ENCODE results near the gene GRK2. TPM values are rescaled to one million over a fixed set of nuclear protein-coding genes. Genes with fewer than 3 reads are reported as not detected.
"Not testable (repeated sequence)": the region's sequence is repeated elsewhere in the genome, so short reads cannot be mapped to it uniquely, and the experiment has no call there.

GRK2 gene
- total RNA-seq, 1 experiment from 2014 or later = 92.6 TPM

GRCh38 chr11:67230886-67231285 is 35.4 kb upstream of the GRK2 start:
- Histone ChIP-seq H3K9me3 (ENCODE audit: low read depth, low read length, poor library complexity, severe bottlenecking) (no peaks in the 10 kb centered on the region), H3K36me3 (ENCODE audit: insufficient read depth, low read length, poor library complexity, severe bottlenecking) (peaks cover 52% of the 10 kb centered on the region), H3K4me3 (ENCODE audit: low read depth, low read length, poor library complexity, severe bottlenecking) (no peak overlapping the region), H3K27me3 (replicated peaks; ENCODE audit: insufficient read depth, low read depth, low read length, poor library complexity) (no peaks in the 10 kb centered on the region), H3K4me1 (ENCODE audit: insufficient read depth, low read length, poor library complexity, severe bottlenecking) (no peaks in the 10 kb centered on the region), H3K27ac (ENCODE audit: low read depth, low read length, poor library complexity, severe bottlenecking) (no peak overlapping the region)
- POLR2A ChIA-PET (ENCODE audit: low non-redundant PET) = no interaction called here
- intact Hi-C loops (cut with micrococcal nuclease; ENCODE audit: unreplicated experiment) = no loop called here
- DNase-seq (ENCODE audit: low spot score) = no peak
- TF ChIP-seq EZH2 (IDR thresholded peaks at IDR 0.05; ENCODE audit: borderline replicate concordance, low read depth, low read length, poor library complexity, severe bottlenecking) (no peak), CTCF (conservative IDR thresholded peaks at IDR 0.05; ENCODE audit: low read depth, low read length) (no peak)
- CTCF ChIA-PET = interaction anchor here (0.6 to 0.7 kb wide), 3 partner anchors 16 to 152 kb away, joined by 3 to 4 read pairs (median 4); no protein-coding TSS in a partner anchor
- no TSS peak for BruUV-seq (replicated peaks)

- no peak for DNase-seq (ENCODE audit: low spot score)
- H3K9me3 ChIP-seq (ENCODE audit: low read depth, low read length, poor library complexity, severe bottlenecking) = no peaks in the 10 kb centered on the region
- H3K4me1 ChIP-seq (ENCODE audit: insufficient read depth, low read length, poor library complexity, severe bottlenecking) = peaks cover 4% of the 10 kb centered on the region
- peaks cover 37% of the 10 kb centered on the region for H3K36me3 ChIP-seq (ENCODE audit: insufficient read depth, low read length, poor library complexity, severe bottlenecking)
- H3K27me3 ChIP-seq (replicated peaks; ENCODE audit: insufficient read depth, low read depth, low read length, poor library complexity) = no peaks in the 10 kb centered on the region
- ChIA-PET CTCF (no interaction called here), POLR2A (ENCODE audit: low non-redundant PET) (no interaction called here)
- no TSS peak for BruUV-seq (replicated peaks)
- no peak overlapping the region for H3K4me3 ChIP-seq (ENCODE audit: low read depth, low read length, poor library complexity, severe bottlenecking)
- TF ChIP-seq CTCF (conservative IDR thresholded peaks at IDR 0.05; ENCODE audit: low read depth, low read length) = no peak
- TF ChIP-seq EZH2 (IDR thresholded peaks at IDR 0.05; ENCODE audit: borderline replicate concordance, low read depth, low read length, poor library complexity, severe bottlenecking) = no peak
- H3K27ac ChIP-seq (ENCODE audit: low read depth, low read length, poor library complexity, severe bottlenecking) = no peak overlapping the region
- intact Hi-C loops (cut with micrococcal nuclease; ENCODE audit: unreplicated experiment) = no loop called here
Measured at GRCh38 chr11:67233584-67234190, 32.6 kb upstream of the GRK2 start.

GRCh38 chr11:67234571-67234970 is 31.7 kb upstream of the GRK2 start:
- POLR2A ChIA-PET (ENCODE audit: low non-redundant PET); H3K4me3 ChIP-seq (ENCODE audit: low read depth, low read length, poor library complexity, severe bottlenecking); H3K27ac ChIP-seq (ENCODE audit: low read depth, low read length, poor library complexity, severe bottlenecking); H3K9me3 ChIP-seq (ENCODE audit: low read depth, low read length, poor library complexity, severe bottlenecking); DNase-seq (ENCODE audit: low spot score); intact Hi-C loops (cut with micrococcal nuclease; ENCODE audit: unreplicated experiment); H3K27me3 ChIP-seq (replicated peaks; ENCODE audit: insufficient read depth, low read depth, low read length, poor library complexity); BruUV-seq (replicated peaks): not testable (repeated sequence)
- CTCF ChIA-PET = interaction anchor here (0.7 kb wide), 1 partner anchor 1346 kb away, joined by 3 read pairs; no protein-coding TSS in a partner anchor
- peaks cover 12% of the 10 kb centered on the region for H3K4me1 ChIP-seq (ENCODE audit: insufficient read depth, low read length, poor library complexity, severe bottlenecking)
- H3K36me3 ChIP-seq (ENCODE audit: insufficient read depth, low read length, poor library complexity, severe bottlenecking) = peaks cover 29% of the 10 kb centered on the region

GRCh38 chr11:67237574-67237973 is 28.7 kb upstream of the GRK2 start:
- DNase-seq (ENCODE audit: low spot score) = no peak
- Histone ChIP-seq H3K4me1 (ENCODE audit: insufficient read depth, low read length, poor library complexity, severe bottlenecking) (peaks cover 17% of the 10 kb centered on the region), H3K27me3 (replicated peaks; ENCODE audit: insufficient read depth, low read depth, low read length, poor library complexity) (no peaks in the 10 kb centered on the region), H3K4me3 (ENCODE audit: low read depth, low read length, poor library complexity, severe bottlenecking) (no peak overlapping the region), H3K9me3 (ENCODE audit: low read depth, low read length, poor library complexity, severe bottlenecking) (no peaks in the 10 kb centered on the region), H3K27ac (ENCODE audit: low read depth, low read length, poor library complexity, severe bottlenecking) (no peak overlapping the region), H3K36me3 (ENCODE audit: insufficient read depth, low read length, poor library complexity, severe bottlenecking) (peaks cover 9% of the 10 kb centered on the region)
- CTCF ChIA-PET = no interaction called here
- intact Hi-C loops (cut with micrococcal nuclease; ENCODE audit: unreplicated experiment) = no loop called here
- no TSS peak for BruUV-seq (replicated peaks)
- POLR2A ChIA-PET (ENCODE audit: low non-redundant PET) = no interaction called here
- TF ChIP-seq EZH2 (IDR thresholded peaks at IDR 0.05; ENCODE audit: borderline replicate concordance, low read depth, low read length, poor library complexity, severe bottlenecking) (no peak), CTCF (conservative IDR thresholded peaks at IDR 0.05; ENCODE audit: low read depth, low read length) (no peak)

Data from A673 (cell line).